GM12892 (cell line): ENCODE data around the gene COTL1.

Source experiments
- POLR2A ChIP-seq: IDR thresholded peaks from 2 replicates; pipeline ENCODE4 v1.6.1; 2011; ENCODE audit warnings: low read depth, low read length, control low read depth
- POLR2AphosphoS5 ChIP-seq: IDR thresholded peaks from 2 replicates; pipeline ENCODE4 v1.6.1; 2011; ENCODE audit warnings: low read depth, low read length, control low read depth
- TAF1 ChIP-seq: IDR thresholded peaks from 2 replicates; pipeline ENCODE4 v1.6.1; 2011; ENCODE audit warnings: low read depth, mild to moderate bottlenecking, control low read depth, low read length, borderline replicate concordance

- TF ChIP-seq POLR2A (no peak), TAF1 (no peak), POLR2AphosphoS5 (no peak)
Observed at GRCh38 chr16:84613408-84614072, 4.3 kb downstream of the COTL1 start.
